ENCODE data around the gene LRRC43.

DNA sequence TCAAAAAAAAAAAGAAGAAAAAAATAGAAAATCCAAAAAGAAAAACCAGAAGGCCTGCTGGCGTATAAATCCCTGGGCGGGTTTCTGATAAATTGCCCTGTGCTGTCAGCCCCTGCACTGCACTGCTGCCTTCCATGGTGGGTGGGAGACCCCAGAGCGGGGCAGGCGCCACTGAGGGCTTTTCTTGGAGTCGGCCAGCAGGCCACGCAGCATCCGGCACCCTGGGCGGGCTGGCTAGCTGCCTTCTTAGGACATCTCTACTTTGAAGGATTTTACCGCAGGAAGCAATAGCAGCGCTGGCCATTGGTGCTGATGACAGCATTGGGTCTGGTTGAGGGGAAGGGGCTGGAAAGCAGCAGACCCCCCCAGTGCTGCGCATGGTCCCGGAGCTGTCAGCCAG, 38.0 kb upstream of the LRRC43 start:
- TF ChIP-seq, protein P1, sequence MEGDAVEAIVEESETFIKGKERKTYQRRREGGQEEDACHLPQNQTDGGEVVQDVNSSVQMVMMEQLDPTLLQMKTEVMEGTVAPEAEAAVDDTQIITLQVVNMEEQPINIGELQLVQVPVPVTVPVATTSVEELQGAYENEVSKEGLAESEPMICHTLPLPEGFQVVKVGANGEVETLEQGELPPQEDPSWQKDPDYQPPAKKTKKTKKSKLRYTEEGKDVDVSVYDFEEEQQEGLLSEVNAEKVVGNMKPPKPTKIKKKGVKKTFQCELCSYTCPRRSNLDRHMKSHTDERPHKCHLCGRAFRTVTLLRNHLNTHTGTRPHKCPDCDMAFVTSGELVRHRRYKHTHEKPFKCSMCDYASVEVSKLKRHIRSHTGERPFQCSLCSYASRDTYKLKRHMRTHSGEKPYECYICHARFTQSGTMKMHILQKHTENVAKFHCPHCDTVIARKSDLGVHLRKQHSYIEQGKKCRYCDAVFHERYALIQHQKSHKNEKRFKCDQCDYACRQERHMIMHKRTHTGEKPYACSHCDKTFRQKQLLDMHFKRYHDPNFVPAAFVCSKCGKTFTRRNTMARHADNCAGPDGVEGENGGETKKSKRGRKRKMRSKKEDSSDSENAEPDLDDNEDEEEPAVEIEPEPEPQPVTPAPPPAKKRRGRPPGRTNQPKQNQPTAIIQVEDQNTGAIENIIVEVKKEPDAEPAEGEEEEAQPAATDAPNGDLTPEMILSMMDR (IDR thresholded peaks at IDR 0.05), result no peak
- TF ChIP-seq POLR2A (IDR thresholded peaks at IDR 0.05), result no peak
